Thoracic aorta (tissue), 2 donors: ENCODE data around the gene PTPRN2. TPM values are rescaled to one million over a fixed set of nuclear protein-coding genes. Genes with fewer than 3 reads are reported as not detected.
"Not testable (repeated sequence)": the region's sequence is repeated elsewhere in the genome, so short reads cannot be mapped to it uniquely, and the experiment has no call there.

ENCODE experiments used
- ATAC-seq: fragments of 150-250 bp; one replicate; pipeline ENCODE4 v1.8.0; 2017; ENCODE audit warnings: low read depth; ENCODE audit not compliant: insufficient number of reproducible peaks, low FRiP score
- DNase-seq: peaks from one replicate; pipeline ENCODE4 v3.0.0-alpha.2; 2020; ENCODE audit warnings: low spot score
- H3K27ac ChIP-seq, 2 donors: fragments of 200-600 bp; sonication (generic); 1 replicate in 1 of 2; 2 replicates in 1 of 2; pipeline ENCODE4 v1.5.1; 2016; ENCODE audit warnings: mild to moderate bottlenecking in 2 of 2, moderate library complexity in 2 of 2
- H3K27me3 ChIP-seq: fragments of 200-600 bp; sonication (generic); replicated peaks from 2 replicates; pipeline ENCODE4 v1.6.0; 2016; ENCODE audit warnings: mild to moderate bottlenecking; ENCODE audit not compliant: insufficient read depth
- H3K36me3 ChIP-seq: fragments of 200-600 bp; sonication (generic); one replicate; pipeline ENCODE4 v1.5.1; 2016
- H3K4me1 ChIP-seq, 2 donors: fragments of 200-600 bp; sonication (generic); 1 replicate in 1 of 2; 2 replicates in 1 of 2; pipeline versions ENCODE4 v1.5.1 to v1.6.0; 2016; ENCODE audit warnings: low read depth in 2 of 2, mild to moderate bottlenecking in 1 of 2; ENCODE audit not compliant: control insufficient read depth in 1 of 2
- H3K4me3 ChIP-seq: fragments of 200-600 bp; sonication (generic); 2 replicates; pipeline ENCODE4 v1.5.1; 2016; ENCODE audit warnings: mild to moderate bottlenecking
- H3K9me3 ChIP-seq: fragments of 200-600 bp; sonication (generic); 2 replicates; pipeline ENCODE4 v1.5.1; 2016
- total RNA-seq, 2 donors: library from RNA; depleted of rRNA; stranded (reverse); fragments of >200 nt; gene quantifications; one replicate each; pipeline versions ENCODE4 v1.1.0 to v1.2.3, GENCODE V29; 2016
- TF ChIP-seq, protein P1 (sequence below): fragments of 200-600 bp; sonication (generic); IDR thresholded peaks from one replicate; pipeline ENCODE4 v1.5.1; 2019; ENCODE audit warnings: antibody characterized with exemption

The PTPRN2 gene
- total RNA-seq, 2 donors from 2014 or later = 2.2 to 3.1 TPM

DNA sequence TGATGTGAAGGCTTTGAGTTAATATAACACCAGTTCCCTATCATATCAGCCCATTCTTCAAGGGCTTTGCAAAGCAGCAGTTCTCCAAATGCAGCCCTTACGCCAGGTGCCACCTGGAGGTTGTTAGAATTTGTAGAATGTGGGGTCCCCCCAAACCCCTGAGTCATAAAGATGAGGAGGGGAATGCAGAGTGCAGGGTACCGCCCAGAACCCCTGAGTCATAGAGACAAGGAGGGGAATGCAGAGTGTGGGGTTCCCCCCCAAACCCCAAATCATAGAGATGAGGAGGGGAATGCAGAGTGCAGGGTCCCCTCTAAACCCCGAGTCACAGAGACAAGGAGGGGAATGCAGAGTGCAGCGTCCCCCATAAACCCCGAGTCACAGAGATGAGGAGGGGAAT is 605.8 kb downstream of the PTPRN2 start:
- no peaks in the 10 kb centered on the region for H3K27me3 ChIP-seq
- DNase-seq = no peak

GRCh38 chr7:157980774-157981173 is 606.8 kb downstream of the PTPRN2 start:
- H3K4me1 ChIP-seq = no peaks in the 10 kb centered on the region
- no peak for DNase-seq
- H3K36me3 ChIP-seq = no peaks in the 10 kb centered on the region
- H3K27ac ChIP-seq = no peak overlapping the region
- TF ChIP-seq, protein P1, sequence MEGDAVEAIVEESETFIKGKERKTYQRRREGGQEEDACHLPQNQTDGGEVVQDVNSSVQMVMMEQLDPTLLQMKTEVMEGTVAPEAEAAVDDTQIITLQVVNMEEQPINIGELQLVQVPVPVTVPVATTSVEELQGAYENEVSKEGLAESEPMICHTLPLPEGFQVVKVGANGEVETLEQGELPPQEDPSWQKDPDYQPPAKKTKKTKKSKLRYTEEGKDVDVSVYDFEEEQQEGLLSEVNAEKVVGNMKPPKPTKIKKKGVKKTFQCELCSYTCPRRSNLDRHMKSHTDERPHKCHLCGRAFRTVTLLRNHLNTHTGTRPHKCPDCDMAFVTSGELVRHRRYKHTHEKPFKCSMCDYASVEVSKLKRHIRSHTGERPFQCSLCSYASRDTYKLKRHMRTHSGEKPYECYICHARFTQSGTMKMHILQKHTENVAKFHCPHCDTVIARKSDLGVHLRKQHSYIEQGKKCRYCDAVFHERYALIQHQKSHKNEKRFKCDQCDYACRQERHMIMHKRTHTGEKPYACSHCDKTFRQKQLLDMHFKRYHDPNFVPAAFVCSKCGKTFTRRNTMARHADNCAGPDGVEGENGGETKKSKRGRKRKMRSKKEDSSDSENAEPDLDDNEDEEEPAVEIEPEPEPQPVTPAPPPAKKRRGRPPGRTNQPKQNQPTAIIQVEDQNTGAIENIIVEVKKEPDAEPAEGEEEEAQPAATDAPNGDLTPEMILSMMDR = no peak
- no peak for ATAC-seq
- no peaks in the 10 kb centered on the region for H3K27me3 ChIP-seq
- H3K9me3 ChIP-seq = no peaks in the 10 kb centered on the region
- no peak overlapping the region for H3K4me3 ChIP-seq

More for the DNA sequence above, 605.8 kb downstream of the PTPRN2 start:
- Histone ChIP-seq H3K9me3 (no peaks in the 10 kb centered on the region), H3K36me3 (no peaks in the 10 kb centered on the region), H3K4me1 (no peaks in the 10 kb centered on the region), H3K4me3 (no peak overlapping the region), H3K27ac (no peak overlapping the region)
- TF ChIP-seq, protein P1 = no peak
- ATAC-seq = no peak

- not testable (repeated sequence) for H3K27ac ChIP-seq, H3K27me3 ChIP-seq, DNase-seq, ATAC-seq, H3K36me3 ChIP-seq, H3K4me3 ChIP-seq, H3K9me3 ChIP-seq, H3K4me1 ChIP-seq
Observed at GRCh38 chr7:157980341-157980731, 607.3 kb downstream of the PTPRN2 start.

- no peak for DNase-seq
- no peaks in the 10 kb centered on the region for H3K27me3 ChIP-seq
Observed at GRCh38 chr7:157979636-157980340, 607.8 kb downstream of the PTPRN2 start.

GRCh38 chr7:157978766-157979165 is 608.9 kb downstream of the PTPRN2 start:
- H3K36me3 ChIP-seq = no peaks in the 10 kb centered on the region
- TF ChIP-seq, protein P1 = no peak
- no peak for DNase-seq
- H3K27ac ChIP-seq = no peak overlapping the region
- no peak overlapping the region for H3K4me3 ChIP-seq
- no peaks in the 10 kb centered on the region for H3K27me3 ChIP-seq
- ATAC-seq = no peak
- no peaks in the 10 kb centered on the region for H3K4me1 ChIP-seq
- peaks cover 7% of the 10 kb centered on the region for H3K9me3 ChIP-seq

More at GRCh38 chr7:157979636-157980340, 607.8 kb downstream of the PTPRN2 start:
- TF ChIP-seq, protein P1 = no peak
- Histone ChIP-seq H3K36me3 (no peaks in the 10 kb centered on the region), H3K4me1 (no peaks in the 10 kb centered on the region), H3K9me3 (no peaks in the 10 kb centered on the region), H3K27ac (no peak overlapping the region), H3K4me3 (no peak overlapping the region)
- ATAC-seq = no peak
